Measurements from ENCODE around the gene TMIGD2.

DNA sequence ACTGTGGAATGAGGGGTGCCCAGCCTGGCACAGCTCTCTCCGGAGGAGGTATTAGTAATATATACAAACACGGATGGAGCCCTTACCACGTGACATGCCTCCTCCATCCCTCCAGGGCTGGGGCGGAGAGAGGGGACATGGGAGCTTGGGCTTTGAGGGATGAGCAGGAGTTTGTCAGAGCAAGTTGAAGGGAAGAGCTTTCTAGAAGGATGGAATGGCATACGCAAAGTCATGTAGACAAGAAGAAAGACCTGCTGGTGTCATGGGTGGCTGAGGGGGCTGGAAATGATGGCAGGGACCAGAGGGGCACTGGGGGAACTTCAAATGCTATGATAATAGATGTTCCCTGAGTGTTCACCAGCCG lies 43.8 kb upstream of the TMIGD2 start:
- no peak for TF ChIP-seq POLR2A (IDR thresholded peaks at IDR 0.05)
- no peak for TF ChIP-seq CTCF (IDR thresholded peaks at IDR 0.05)
- TF ChIP-seq POLR2AphosphoS5 (IDR thresholded peaks at IDR 0.05): no peak
